KBM-7 (cell line): ENCODE results near the gene WFS1.
A peak's percentile ranks its signal among the peaks of the same experiment; 100 is the strongest.

Source experiments
- DNase-seq: peaks from one replicate; pipeline ENCODE4 v3.0.0-alpha.2; 2015
- in situ Hi-C: fragments of 300-500 bp; cut with MboI; formaldehyde crosslinking; loops from 2 replicates; pipeline ENCODE4 v1.14.3; 2020; ENCODE audit warnings: low sequenced_read_pairs, low pct_unique_long_range_greater_than_20kb, mixed read lengths

WFS1 gene

GRCh38 chr4:6253961-6254360 is 15.7 kb upstream of the WFS1 start:
- in situ Hi-C loops = no loop called here
- no peak for DNase-seq

DNA sequence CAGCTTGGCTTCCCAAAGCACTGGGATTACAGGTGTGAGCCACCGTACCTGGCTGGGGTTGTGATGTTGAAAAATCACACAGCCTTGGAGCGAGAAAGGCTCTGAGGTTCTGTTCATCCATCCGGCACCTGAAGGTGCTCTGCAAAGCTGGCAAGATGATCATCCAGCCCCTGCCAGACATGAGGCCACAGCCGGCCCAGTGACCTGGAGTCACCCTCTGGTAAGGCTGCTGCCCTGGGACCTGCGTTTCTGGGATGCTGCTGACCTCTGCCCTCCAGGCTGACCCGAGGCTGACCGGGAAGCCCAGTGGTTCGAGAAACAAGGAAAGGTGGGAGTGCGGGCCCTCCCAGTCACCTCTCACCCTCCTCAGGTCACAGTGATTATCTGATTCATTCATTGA is 13.5 kb upstream of the WFS1 start:
- in situ Hi-C loops = no loop called here
- DNase-seq = no peak

DNA sequence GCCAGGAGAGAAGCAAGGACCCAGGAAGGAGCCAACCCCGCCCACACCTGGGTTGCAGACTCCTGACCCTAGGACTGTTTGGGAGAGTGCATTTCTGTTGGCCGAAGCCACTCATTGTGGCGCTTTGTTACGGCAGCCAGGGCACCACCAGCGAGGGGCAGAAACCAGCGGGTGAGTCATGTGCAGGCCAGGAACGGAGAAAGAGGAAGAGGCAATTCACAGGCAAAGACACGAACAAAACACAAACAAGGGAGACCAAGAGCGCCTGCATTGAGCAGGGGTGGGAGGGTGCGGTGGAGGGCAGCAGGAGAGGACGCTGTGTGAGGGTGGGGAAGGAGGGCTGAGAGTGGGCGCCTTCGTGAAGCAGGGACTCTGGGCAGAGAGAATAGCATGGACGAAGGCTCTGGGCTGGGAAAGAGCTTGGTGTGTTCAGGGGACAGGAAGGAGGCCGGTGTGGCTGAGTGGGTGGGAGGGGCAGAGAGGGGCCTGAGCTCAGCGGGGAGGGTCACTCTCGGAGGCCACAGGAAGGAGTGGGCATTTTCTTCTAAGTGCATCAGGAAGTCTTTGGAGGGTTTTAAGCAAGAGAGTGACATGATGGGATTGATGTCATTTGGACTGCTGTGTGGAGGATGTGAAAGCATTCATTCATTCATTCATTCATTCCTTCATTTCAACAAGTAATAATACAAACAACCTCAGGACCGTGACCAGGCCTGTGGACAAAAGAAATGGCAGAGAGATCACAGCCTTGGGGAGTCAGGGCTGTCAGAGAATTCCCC is 12.2 kb upstream of the WFS1 start:
- in situ Hi-C loops = no loop called here
- DNase-seq = peak; percentile 60

GRCh38 chr4:6258026-6258360 is 11.7 kb upstream of the WFS1 start:
- DNase-seq = no peak
- in situ Hi-C loops = no loop called here

- in situ Hi-C loops = no loop called here
- DNase-seq = peak; percentile 42
These were observed 10.9 kb upstream of the WFS1 start for GRCh38 chr4:6258741-6259140.

DNA sequence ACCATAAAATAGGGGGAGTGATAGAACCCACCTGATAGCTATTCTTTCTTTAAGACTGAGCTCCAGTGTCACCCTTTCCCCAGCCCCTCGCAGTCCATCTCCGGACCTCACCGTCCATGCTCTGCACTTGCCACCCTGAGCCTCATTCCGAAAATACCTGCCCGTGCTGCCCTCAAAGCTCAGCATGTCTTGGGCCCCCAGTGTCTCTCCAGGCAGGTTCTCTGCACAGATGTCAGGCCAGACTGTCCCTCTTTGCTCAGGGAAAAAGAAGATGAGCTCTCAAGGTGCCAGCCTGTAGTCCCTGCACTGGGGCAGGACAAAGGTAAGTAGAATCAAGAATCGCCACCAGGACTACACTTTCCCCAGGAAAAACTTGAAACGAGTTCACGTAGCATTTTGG is 9.8 kb upstream of the WFS1 start:
- in situ Hi-C loops = loop anchor here (5.0 kb wide), 1 partner anchor 67 kb away; no protein-coding TSS in a partner anchor

GRCh38 chr4:6262176-6262575 is 7.5 kb upstream of the WFS1 start:
- DNase-seq = no peak
- in situ Hi-C loops = loop anchor here (5.0 kb wide), 1 partner anchor 65 kb away; no protein-coding TSS in a partner anchor

More for the DNA sequence above, 9.8 kb upstream of the WFS1 start:
- no peak for DNase-seq

- DNase-seq = no peak
These were observed 6.7 kb upstream of the WFS1 start for GRCh38 chr4:6262847-6263487.

DNA sequence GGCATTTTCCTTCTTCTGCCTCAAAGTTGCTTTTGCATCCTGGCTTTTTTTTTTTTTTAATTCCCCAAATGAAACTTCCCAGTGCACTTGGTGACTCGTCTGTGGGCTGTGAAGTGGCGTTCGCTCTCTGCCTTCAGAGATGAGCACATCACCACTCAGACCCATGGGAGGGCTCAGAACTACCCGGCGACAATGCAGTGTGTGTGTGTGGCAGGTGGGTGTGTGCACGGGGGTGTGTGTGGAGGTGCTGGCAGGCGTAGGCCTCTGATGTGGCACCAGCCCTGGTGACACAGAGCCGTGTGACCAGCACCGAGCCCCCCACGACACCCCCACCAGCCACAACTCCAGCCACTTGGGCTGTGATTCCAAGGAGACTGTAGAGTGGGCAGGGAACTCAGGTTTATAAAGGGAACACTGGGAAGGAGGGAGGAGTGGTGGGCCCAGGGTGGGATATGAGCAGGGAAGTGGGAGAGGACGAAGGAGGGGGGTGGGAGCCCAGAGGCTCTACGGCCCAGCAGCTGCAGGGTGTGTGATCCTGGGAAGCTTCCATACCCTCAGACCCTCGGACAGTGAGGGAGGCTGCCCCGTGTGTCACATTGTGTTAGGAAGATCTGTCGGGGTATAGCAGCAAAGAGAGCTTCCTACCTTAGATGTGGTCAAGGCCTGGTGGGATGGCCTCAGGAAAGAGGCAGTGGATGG is 6.0 kb upstream of the WFS1 start:
- DNase-seq = no peak
- in situ Hi-C loops = loop anchor here (5.0 kb wide), 1 partner anchor 64 kb away; no protein-coding TSS in a partner anchor

More at GRCh38 chr4:6262847-6263487, 6.7 kb upstream of the WFS1 start:
- in situ Hi-C loops = loop anchor here (5.0 kb wide), 1 partner anchor 64 kb away; no protein-coding TSS in a partner anchor

DNA sequence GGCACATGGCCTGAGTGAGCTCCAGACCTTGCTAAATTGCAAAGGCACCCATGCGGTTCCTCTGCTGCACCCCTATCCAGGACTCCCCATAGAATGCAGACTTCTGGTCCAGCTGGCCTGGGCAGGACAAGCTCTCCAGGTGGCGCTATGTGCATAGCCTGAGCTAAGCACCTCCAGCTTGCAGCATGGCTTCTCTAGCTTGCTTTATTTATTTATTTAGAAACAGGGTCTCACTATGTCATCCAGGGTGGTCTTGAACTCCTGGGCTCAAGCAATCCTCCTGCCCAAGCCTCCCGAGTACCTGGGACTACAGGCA is 5.5 kb upstream of the WFS1 start:
- in situ Hi-C loops = loop anchor here (5.0 kb wide), 1 partner anchor 63 kb away; no protein-coding TSS in a partner anchor
- peak; percentile 36 for DNase-seq

- in situ Hi-C loops = no loop called here
- no peak for DNase-seq
These were observed 4.1 kb upstream of the WFS1 start for GRCh38 chr4:6265546-6265945.

- peak; percentile 37 for DNase-seq
- in situ Hi-C loops = no loop called here
These were observed 2.1 kb upstream of the WFS1 start for GRCh38 chr4:6267573-6267972.

DNA sequence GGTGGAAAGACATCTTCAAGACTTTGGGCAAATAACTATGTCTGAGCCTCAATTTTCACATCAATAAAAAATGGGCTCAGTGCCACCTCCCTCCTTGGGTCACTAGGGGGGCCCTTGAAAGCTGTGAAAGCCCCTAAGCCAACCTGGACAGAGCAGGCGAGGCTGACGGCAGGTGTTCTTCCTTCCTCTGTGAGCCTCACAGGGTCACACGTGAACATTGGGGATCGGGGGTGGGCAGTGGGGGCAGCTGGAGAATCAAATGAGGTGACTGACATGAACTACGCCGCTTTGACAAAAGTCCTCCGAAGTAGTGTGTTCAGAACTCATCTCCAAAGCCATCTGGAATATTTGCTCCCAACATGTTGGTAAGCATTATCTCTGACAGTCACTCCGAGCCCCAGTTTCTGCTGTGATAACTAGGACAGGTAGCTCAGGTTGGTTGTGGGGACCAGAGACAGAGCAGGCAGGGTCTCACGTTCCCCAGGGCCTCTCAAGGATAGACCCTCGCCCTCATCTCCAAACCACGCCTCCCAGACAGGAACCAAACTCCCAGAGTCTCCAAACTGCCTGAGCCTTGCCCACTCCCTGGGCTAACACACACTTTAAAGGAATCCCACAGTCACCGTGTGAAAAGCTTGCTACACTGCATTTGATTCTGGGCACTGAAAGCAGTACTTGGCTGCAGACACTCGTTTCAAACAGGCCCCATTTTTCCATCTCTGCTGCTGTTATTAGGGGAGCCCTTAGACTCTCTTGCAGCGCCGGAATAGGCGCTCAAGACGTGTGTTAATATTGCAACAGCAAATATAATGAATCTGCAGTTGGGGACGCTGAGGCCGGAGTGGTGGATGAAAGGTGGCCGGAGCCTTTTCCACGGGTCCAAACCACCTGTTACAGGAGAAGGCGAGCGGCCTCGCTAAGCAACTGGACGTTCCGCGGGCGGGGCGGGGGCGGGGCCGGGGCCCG is 717 bp upstream of the WFS1 start:
- in situ Hi-C loops = no loop called here
- DNase-seq = no peak

DNA sequence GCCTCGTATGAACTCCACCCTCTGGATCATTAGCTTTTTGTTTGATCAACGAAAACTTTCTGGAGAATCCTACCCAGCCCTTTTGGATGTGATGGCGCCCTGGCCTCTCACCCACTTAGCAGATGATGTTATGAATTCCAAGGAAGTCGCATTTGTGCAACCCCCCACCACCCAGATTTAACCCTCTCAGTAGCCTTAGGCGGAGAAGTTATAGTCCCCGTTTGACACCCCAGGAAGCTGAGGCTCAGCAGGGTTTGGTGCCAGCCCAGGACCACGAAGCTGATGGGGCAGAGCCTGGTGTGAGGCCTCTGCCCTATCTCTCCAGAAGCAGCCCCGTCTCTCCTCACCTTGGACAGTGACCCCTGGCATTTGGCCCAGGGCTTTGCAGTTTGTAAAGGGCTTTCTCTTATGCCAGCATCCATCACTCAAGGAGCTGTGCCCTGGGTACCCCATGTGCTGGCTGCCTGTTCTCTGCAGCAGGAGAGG is 1.0 kb downstream of the WFS1 start:
- DNase-seq = no peak
- in situ Hi-C loops = no loop called here

- in situ Hi-C loops = no loop called here
- no peak for DNase-seq
These were observed 1.6 kb downstream of the WFS1 start for GRCh38 chr4:6271206-6271605.

GRCh38 chr4:6271701-6272465 is 2.2 kb downstream of the WFS1 start:
- in situ Hi-C loops = no loop called here
- DNase-seq = no peak

DNA sequence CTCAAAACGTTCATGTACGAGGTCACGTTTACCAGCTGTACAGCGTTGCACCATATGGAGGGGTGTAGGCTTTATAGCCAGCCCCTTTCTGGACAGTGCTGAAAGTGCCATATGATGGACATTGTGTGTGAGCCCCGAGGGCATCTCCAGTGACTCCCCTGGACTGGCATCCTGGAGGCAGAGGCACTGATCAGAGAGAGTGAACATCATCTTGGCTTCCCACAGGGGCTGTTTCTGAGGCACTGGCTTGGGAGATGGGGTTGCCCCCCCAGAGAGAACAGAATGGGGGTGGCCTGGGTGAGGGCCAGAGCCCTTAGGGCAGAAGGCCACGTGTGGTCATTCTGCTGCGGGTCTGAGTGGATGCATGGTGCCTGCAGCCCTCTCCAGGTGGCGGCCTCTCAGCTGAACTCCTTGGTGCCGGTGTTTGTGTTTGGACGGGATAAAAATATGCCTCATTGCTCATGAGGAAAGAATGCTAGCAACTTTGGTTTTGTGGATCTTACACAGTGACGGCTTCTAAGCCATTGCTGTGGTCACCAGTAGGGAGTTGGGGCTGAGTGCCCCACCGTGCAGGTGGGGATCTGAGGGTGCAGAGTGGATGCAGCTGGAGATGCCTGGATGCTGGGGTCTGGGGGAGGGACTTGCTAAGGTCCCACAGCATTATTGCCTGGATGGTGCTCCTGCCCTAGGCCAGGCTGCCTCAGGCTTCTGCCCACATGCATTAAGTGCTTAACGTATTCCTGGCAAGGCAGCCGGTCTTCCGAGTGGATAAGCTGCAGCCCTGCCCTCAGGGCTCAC is 3.4 kb downstream of the WFS1 start:
- in situ Hi-C loops = no loop called here

GRCh38 chr4:6273661-6273990 is 4.0 kb downstream of the WFS1 start:
- in situ Hi-C loops = no loop called here
- DNase-seq = no peak

More for the DNA sequence above, 3.4 kb downstream of the WFS1 start:
- DNase-seq = no peak
